K562 (cell line): ENCODE data around the gene ASIC3. TPM values are rescaled to one million over a fixed set of nuclear protein-coding genes. Genes with fewer than 3 reads are reported as not detected.
A peak's percentile ranks its signal among the peaks of the same experiment; 100 is the strongest.

Experiments used
- ADNP ChIP-seq: fragments of 200-800 bp; sonication (Bioruptor generic); IDR thresholded peaks from 2 replicates; pipeline ENCODE4 v1.6.1; 2016; ENCODE audit warnings: missing genetic modification characterization, missing compliant biosample characterization
- BDP1 ChIP-seq: IDR thresholded peaks from 3 replicates; pipeline ENCODE4 v1.6.1; 2011; ENCODE audit not compliant: insufficient read length, insufficient read depth
- BHLHE40 ChIP-seq: IDR thresholded peaks from 2 replicates; pipeline ENCODE4 v1.6.1; 2011; ENCODE audit warnings: low read length, improper control_type of control experiment
- C11orf30 ChIP-seq: fragments of 450-650 bp; IDR thresholded peaks from 2 replicates; pipeline ENCODE4 v1.6.1; 2016; ENCODE audit warnings: low read depth, mild to moderate bottlenecking
- CBX1 ChIP-seq: sonication (generic); IDR thresholded peaks from 2 replicates; pipeline ENCODE4 v1.6.1; 2016; ENCODE audit warnings: antibody characterized with exemption, low read depth, mild to moderate bottlenecking
- DNMT1 ChIP-seq: fragments of 450-650 bp; IDR thresholded peaks from 2 replicates; pipeline ENCODE4 v1.6.1; 2016; ENCODE audit warnings: antibody characterized with exemption, mild to moderate bottlenecking
- EP400 ChIP-seq: fragments of 450-650 bp; IDR thresholded peaks from 2 replicates; pipeline ENCODE4 v1.6.1; 2017; ENCODE audit warnings: antibody characterized with exemption, mild to moderate bottlenecking, moderate library complexity
- FOXJ3 ChIP-seq: sonication (generic); formaldehyde crosslinking; IDR thresholded peaks from 2 replicates; pipeline ENCODE4 v1.4.0; 2020; ENCODE audit warnings: mild to moderate bottlenecking, missing genetic modification reagents
- HDAC6 ChIP-seq: IDR thresholded peaks from 2 replicates; pipeline ENCODE4 v1.6.1; 2012; ENCODE audit warnings: low read depth, mild to moderate bottlenecking, control low read depth, inconsistent platforms, low read length, moderate library complexity
- MEF2D ChIP-seq: conservative IDR thresholded peaks from 2 replicates; pipeline ENCODE4 v1.6.1; 2016; ENCODE audit warnings: low read depth, missing genetic modification characterization, missing compliant biosample characterization
- NONO ChIP-seq, 2 experiments: fragments of 200-400 bp in 1 of 2; fragments of 450-650 bp in 1 of 2; formaldehyde crosslinking in 1 of 2; IDR thresholded peaks; 2 replicates each; pipeline ENCODE4 v1.6.1; 2017; ENCODE audit warnings: low read depth in 2 of 2, mild to moderate bottlenecking in 2 of 2, moderate library complexity in 2 of 2, low read length in 1 of 2
- PCBP2 ChIP-seq: fragments of 200-400 bp; formaldehyde crosslinking; IDR thresholded peaks from 2 replicates; pipeline ENCODE4 v1.6.1; 2018; ENCODE audit warnings: low read length, low read depth, mild to moderate bottlenecking, moderate library complexity; ENCODE audit not compliant: poor library complexity, severe bottlenecking
- RBM17 ChIP-seq: fragments of 200-400 bp; formaldehyde crosslinking; IDR thresholded peaks from 2 replicates; pipeline ENCODE4 v1.6.1; 2017; ENCODE audit warnings: low read depth, mild to moderate bottlenecking, low read length, borderline replicate concordance
- RNF219 ChIP-seq: fragments of 250-450 bp; sonication (Bioruptor Pico); IDR thresholded peaks from 2 replicates; pipeline ENCODE4 v1.5.0; 2022; ENCODE audit warnings: mild to moderate bottlenecking
- SMAD3 ChIP-seq: fragments of 450-650 bp; formaldehyde crosslinking; conservative IDR thresholded peaks from 2 replicates; pipeline ENCODE4 v1.4.0; 2020; ENCODE audit warnings: mild to moderate bottlenecking
- SNAPC5 ChIP-seq: fragments of 250-450 bp; sonication (Bioruptor Pico); IDR thresholded peaks from 2 replicates; pipeline ENCODE4 v1.8.0; 2021; ENCODE audit warnings: moderate library complexity, mild to moderate bottlenecking, inconsistent platforms
- ZBTB5 ChIP-seq: fragments of 450-650 bp; IDR thresholded peaks from 2 replicates; pipeline ENCODE4 v1.6.1; 2017; ENCODE audit warnings: antibody characterized with exemption
- ZNF347 ChIP-seq: fragments of 450-650 bp; formaldehyde crosslinking; IDR thresholded peaks from 2 replicates; pipeline ENCODE4 v1.4.0; 2020; ENCODE audit warnings: low read depth, mild to moderate bottlenecking, moderate library complexity
- ZNF551 ChIP-seq: fragments of 250-450 bp; sonication (Bioruptor Pico); IDR thresholded peaks from 2 replicates; pipeline ENCODE4 v1.5.0; 2021; ENCODE audit warnings: mild to moderate bottlenecking, moderate library complexity
- ZNF76 ChIP-seq: fragments of 250-450 bp; sonication (Bioruptor Pico); IDR thresholded peaks from 2 replicates; pipeline ENCODE4 v1.4.0; 2020; ENCODE audit warnings: mild to moderate bottlenecking, moderate library complexity, borderline replicate concordance
- ZNF785 ChIP-seq: fragments of 250-450 bp; sonication (Bioruptor Pico); IDR thresholded peaks from 2 replicates; pipeline ENCODE4 v1.4.0; 2020; ENCODE audit warnings: mild to moderate bottlenecking
- ZNF79 ChIP-seq: fragments of 250-450 bp; sonication (Bioruptor Pico); IDR thresholded peaks from 2 replicates; pipeline ENCODE4 v1.4.0; 2020; ENCODE audit warnings: low read depth, mild to moderate bottlenecking, moderate library complexity
- ZZZ3 ChIP-seq: fragments of 450-650 bp; IDR thresholded peaks from 2 replicates; pipeline ENCODE4 v1.6.1; 2016; ENCODE audit warnings: antibody characterized with exemption, mild to moderate bottlenecking, moderate library complexity
- polyA plus RNA-seq, 8 experiments: library from polyadenylated mRNA; depleted of rRNA in 4 of 8; stranded (reverse) in 5 of 8; unstranded in 3 of 8; fragments of >200 nt; fragmentation: Nextera tagmentation in 2 of 8; fragmentation: Illumina TruSeq in 1 of 8; extraction: Ambion mirVana in 2 of 8; extraction: Trizol in 1 of 8; gene quantifications; 2 replicates each; pipeline versions ENCODE4 v1.2.1 to v1.2.3, GENCODE V29; 2011 to 2014; ENCODE audit warnings: inconsistent platforms in 1 of 8, missing spikeins in 1 of 8
- total RNA-seq, 7 experiments: library from RNA; depleted of rRNA in 6 of 7; stranded (reverse); fragments of >200 nt in 6 of 7; fragmentation: Illumina TruSeq in 2 of 7; extraction: Trizol in 2 of 7; gene quantifications; 2 replicates each; pipeline versions ENCODE4 v1.2.1 to v1.2.3, GENCODE V29; 2011 to 2021; ENCODE audit warnings: low replicate concordance in 1 of 7

ASIC3 gene
- total and polyA plus RNA-seq, 9 of the 15 experiments (the other 6 are each of a cell fraction or from before 2014, with no cell fraction given) = 0.11 to 5.0 (median 0.87) TPM

GRCh38 chr7:151028131-151028947, 20.0 kb upstream of the ASIC3 start, which contains the start of gene ABCB8 (continued):
- TF ChIP-seq RNF219 (no peak), PCBP2 (no peak), ZNF76 (CRISPR knock-in tag) (peak; percentile 83), CBX1 (peak; percentile 55), ADNP (tag) (no peak), SNAPC5 (CRISPR knock-in tag) (no peak), ZZZ3 (no peak), HDAC6 (no peak), ZNF785 (CRISPR knock-in tag) (no peak), C11orf30 (peak; percentile 100), ZNF347 (no peak), ZNF79 (CRISPR knock-in tag) (peak; percentile 48; the same call in 1 of the 2 replicates), SMAD3 (CRISPR knock-in tag) (no peak; the same call in 1 of the 2 replicates), ZBTB5 (no peak), BDP1 (no peak), EP400 (peak; percentile 96), BHLHE40 (peak; percentile 76), ZNF551 (no peak), NONO (IDR thresholded peaks at IDR 0.05; ENCODE audit: low read depth in 2 of 2, low read length in 1 of 2) (peak in 1 of 2 experiments; percentile 55; a peak in 2 of 4 replicates), MEF2D (no peak), FOXJ3 (CRISPR knock-in tag) (no peak), DNMT1 (no peak), RBM17 (no peak)
